SK-N-SH treated with all-trans-retinoic acid at 6 μM for 48 hours (cell line): Measurements from ENCODE around the gene NKX1-2.

ENCODE experiments used
- ATAC-seq: fragments of 200-7000 bp; cut with Tn5 transposase; 3 replicates; pipeline ENCODE4 v1.9.1; 2020; ENCODE audit warnings: mild to moderate bottlenecking, moderate library complexity
- ARNTL ChIP-seq: fragments of 450-650 bp; formaldehyde crosslinking; IDR thresholded peaks from 2 replicates; pipeline ENCODE4 v1.5.0; 2020; ENCODE audit warnings: low read depth, mild to moderate bottlenecking, moderate library complexity, borderline replicate concordance
- BACH2 ChIP-seq: fragments of 250-450 bp; sonication (Bioruptor Pico); IDR thresholded peaks from 2 replicates; pipeline ENCODE4 v1.9.0; 2021; ENCODE audit warnings: mild to moderate bottlenecking, borderline replicate concordance
- CSDC2 ChIP-seq: fragments of 250-450 bp; sonication (Bioruptor Pico); IDR thresholded peaks from 2 replicates; pipeline ENCODE4 v1.5.0; 2020; ENCODE audit warnings: mild to moderate bottlenecking, moderate library complexity
- ESRRG ChIP-seq: fragments of 250-450 bp; sonication (Bioruptor Pico); IDR thresholded peaks from 2 replicates; pipeline ENCODE4 v1.6.1; 2021; ENCODE audit warnings: mild to moderate bottlenecking
- ISL1 ChIP-seq: fragments of 250-450 bp; sonication (Bioruptor Pico); IDR thresholded peaks from 2 replicates; pipeline ENCODE4 v2.1.2; 2022; ENCODE audit warnings: mild to moderate bottlenecking, moderate library complexity
- OSR1 ChIP-seq: fragments of 250-450 bp; sonication (Bioruptor Pico); IDR thresholded peaks from 2 replicates; pipeline ENCODE4 v1.8.0; 2022; ENCODE audit warnings: moderate library complexity, mild to moderate bottlenecking, inconsistent platforms
- PPARA ChIP-seq: fragments of 250-450 bp; sonication (Bioruptor Pico); IDR thresholded peaks from 2 replicates; pipeline ENCODE4 v1.5.0; 2020; ENCODE audit warnings: mild to moderate bottlenecking, borderline replicate concordance
- RARB ChIP-seq: fragments of 250-450 bp; sonication (Bioruptor Pico); IDR thresholded peaks from 2 replicates; pipeline ENCODE4 v1.8.0; 2021; ENCODE audit warnings: mild to moderate bottlenecking, moderate library complexity
- SNAI2 ChIP-seq: fragments of 250-450 bp; sonication (Bioruptor Pico); IDR thresholded peaks from 2 replicates; pipeline ENCODE4 v1.5.0; 2020; ENCODE audit warnings: mild to moderate bottlenecking, moderate library complexity
- TCF4 ChIP-seq: fragments of 250-450 bp; sonication (Bioruptor Pico); IDR thresholded peaks from 2 replicates; pipeline ENCODE4 v1.8.0; 2021; ENCODE audit warnings: mild to moderate bottlenecking, moderate library complexity, borderline replicate concordance
- TOX ChIP-seq: fragments of 250-450 bp; sonication (Bioruptor Pico); IDR thresholded peaks from 2 replicates; pipeline ENCODE4 v1.8.0; 2021; ENCODE audit warnings: mild to moderate bottlenecking, moderate library complexity, borderline replicate concordance
- ZC3H10 ChIP-seq: fragments of 250-450 bp; sonication (Bioruptor Pico); IDR thresholded peaks from 2 replicates; pipeline ENCODE4 v1.5.1; 2021; ENCODE audit warnings: mild to moderate bottlenecking, moderate library complexity
- ZFP3 ChIP-seq: fragments of 250-450 bp; sonication (Bioruptor Pico); IDR thresholded peaks from 2 replicates; pipeline ENCODE4 v1.5.0; 2020; ENCODE audit warnings: mild to moderate bottlenecking, moderate library complexity
- ZFP30 ChIP-seq: fragments of 450-650 bp; formaldehyde crosslinking; IDR thresholded peaks from 2 replicates; pipeline ENCODE4 v1.5.0; 2022; ENCODE audit warnings: mild to moderate bottlenecking, moderate library complexity
- ZNF565 ChIP-seq: fragments of 450-650 bp; formaldehyde crosslinking; conservative IDR thresholded peaks from 2 replicates; pipeline ENCODE4 v1.5.0; 2020; ENCODE audit warnings: low read depth, mild to moderate bottlenecking, moderate library complexity
- ZNF70 ChIP-seq: fragments of 450-650 bp; formaldehyde crosslinking; IDR thresholded peaks from 2 replicates; pipeline ENCODE4 v1.5.0; 2020; ENCODE audit warnings: mild to moderate bottlenecking, moderate library complexity
- ZNF8 ChIP-seq: fragments of 450-650 bp; formaldehyde crosslinking; IDR thresholded peaks from 2 replicates; pipeline ENCODE4 v1.5.0; 2020; ENCODE audit warnings: mild to moderate bottlenecking, moderate library complexity
- TF ChIP-seq, protein P1 (sequence below): fragments of 250-450 bp; sonication (Bioruptor Pico); IDR thresholded peaks from 2 replicates; pipeline ENCODE4 v1.8.0; 2020; ENCODE audit warnings: mild to moderate bottlenecking, moderate library complexity, borderline replicate concordance
- TF ChIP-seq, protein P2 (sequence below): fragments of 250-450 bp; sonication (Bioruptor Pico); IDR thresholded peaks from 2 replicates; pipeline ENCODE4 v1.5.1; 2020; ENCODE audit warnings: low read depth, mild to moderate bottlenecking, moderate library complexity
- TF ChIP-seq, protein P3 (sequence below): fragments of 250-450 bp; sonication (Bioruptor Pico); IDR thresholded peaks from 2 replicates; pipeline ENCODE4 v1.5.0; 2020; ENCODE audit warnings: mild to moderate bottlenecking, moderate library complexity
- TF ChIP-seq, protein P4 (sequence below): fragments of 250-450 bp; sonication (Bioruptor Pico); IDR thresholded peaks from 2 replicates; pipeline ENCODE4 v1.8.0; 2021; ENCODE audit warnings: low read depth, mild to moderate bottlenecking, moderate library complexity, borderline replicate concordance
- TF ChIP-seq, protein P5 (sequence below): fragments of 250-450 bp; sonication (Bioruptor Pico); IDR thresholded peaks from 2 replicates; pipeline ENCODE4 v1.5.1; 2021; ENCODE audit warnings: mild to moderate bottlenecking, moderate library complexity

Gene NKX1-2

DNA sequence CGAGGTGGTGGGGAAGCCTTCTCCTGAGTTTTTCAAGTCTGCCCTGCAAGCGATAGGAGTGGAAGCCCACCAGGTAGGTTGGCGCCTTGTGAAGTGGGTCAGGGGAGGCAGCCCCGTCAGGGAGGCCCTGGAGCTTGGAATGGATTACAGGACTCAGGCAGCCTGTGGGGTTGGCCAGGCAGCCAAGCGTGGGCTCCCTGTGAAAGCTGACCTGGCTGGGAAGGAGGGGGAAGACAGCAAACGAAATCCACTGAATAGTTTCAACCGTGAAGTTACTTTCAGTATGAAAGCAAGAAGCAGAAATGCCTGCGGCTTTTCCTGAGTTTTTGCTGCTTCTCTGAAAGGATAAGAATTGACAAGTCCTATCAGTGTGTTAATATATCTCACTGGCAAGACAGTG, 48.2 kb upstream of the NKX1-2 start (continued):
- TF ChIP-seq, protein P1, sequence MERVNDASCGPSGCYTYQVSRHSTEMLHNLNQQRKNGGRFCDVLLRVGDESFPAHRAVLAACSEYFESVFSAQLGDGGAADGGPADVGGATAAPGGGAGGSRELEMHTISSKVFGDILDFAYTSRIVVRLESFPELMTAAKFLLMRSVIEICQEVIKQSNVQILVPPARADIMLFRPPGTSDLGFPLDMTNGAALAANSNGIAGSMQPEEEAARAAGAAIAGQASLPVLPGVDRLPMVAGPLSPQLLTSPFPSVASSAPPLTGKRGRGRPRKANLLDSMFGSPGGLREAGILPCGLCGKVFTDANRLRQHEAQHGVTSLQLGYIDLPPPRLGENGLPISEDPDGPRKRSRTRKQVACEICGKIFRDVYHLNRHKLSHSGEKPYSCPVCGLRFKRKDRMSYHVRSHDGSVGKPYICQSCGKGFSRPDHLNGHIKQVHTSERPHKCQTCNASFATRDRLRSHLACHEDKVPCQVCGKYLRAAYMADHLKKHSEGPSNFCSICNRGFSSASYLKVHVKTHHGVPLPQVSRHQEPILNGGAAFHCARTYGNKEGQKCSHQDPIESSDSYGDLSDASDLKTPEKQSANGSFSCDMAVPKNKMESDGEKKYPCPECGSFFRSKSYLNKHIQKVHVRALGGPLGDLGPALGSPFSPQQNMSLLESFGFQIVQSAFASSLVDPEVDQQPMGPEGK (CRISPR knock-in tag): no peak
- no peak for TF ChIP-seq ISL1 (CRISPR knock-in tag)

DNA sequence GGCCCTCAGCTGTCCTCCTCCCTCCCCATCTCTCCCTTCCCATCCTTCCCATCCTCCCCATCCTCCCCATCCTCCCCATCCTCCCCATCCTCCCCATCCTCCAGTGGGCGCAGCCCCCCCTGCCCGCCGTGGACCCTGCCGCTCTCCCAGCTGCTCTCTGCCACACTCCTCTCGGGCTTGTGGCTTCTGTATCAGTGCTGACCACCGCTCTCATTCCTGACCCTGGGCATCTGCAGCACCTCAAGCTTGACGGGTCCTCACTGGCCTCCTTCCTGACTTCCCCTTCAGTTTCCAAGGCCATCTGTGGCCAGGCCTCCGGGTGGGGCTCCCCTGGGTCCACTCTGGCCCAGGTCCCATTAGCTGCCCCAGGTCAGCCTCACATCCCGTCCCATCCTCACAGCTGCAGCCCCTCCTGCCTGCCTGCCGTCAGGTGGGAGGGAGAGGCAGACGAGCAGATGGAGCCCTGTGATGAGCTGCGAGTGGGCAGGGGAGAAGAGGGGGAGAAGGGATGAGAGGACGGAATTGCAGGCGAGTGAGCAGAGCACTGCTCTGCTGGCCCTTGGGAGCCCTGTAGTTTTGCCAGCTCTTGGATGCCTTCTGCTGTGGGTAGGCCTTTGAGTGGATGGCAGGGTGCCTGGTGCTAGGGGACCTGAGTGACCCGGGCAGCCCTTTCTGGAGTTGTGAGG, 47.5 kb upstream of the NKX1-2 start:
- TF ChIP-seq CSDC2 (CRISPR knock-in tag): no peak
- no peak for TF ChIP-seq ZFP30
- no peak for TF ChIP-seq ZNF70 (CRISPR knock-in tag)
- TF ChIP-seq, protein P2, sequence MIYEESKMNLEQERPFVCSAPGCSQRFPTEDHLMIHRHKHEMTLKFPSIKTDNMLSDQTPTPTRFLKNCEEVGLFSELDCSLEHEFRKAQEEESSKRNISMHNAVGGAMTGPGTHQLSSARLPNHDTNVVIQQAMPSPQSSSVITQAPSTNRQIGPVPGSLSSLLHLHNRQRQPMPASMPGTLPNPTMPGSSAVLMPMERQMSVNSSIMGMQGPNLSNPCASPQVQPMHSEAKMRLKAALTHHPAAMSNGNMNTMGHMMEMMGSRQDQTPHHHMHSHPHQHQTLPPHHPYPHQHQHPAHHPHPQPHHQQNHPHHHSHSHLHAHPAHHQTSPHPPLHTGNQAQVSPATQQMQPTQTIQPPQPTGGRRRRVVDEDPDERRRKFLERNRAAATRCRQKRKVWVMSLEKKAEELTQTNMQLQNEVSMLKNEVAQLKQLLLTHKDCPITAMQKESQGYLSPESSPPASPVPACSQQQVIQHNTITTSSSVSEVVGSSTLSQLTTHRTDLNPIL (CRISPR knock-in tag): no peak
- TF ChIP-seq SNAI2: no peak
- TF ChIP-seq TCF4 (CRISPR knock-in tag): no peak
- no peak for TF ChIP-seq ESRRG (CRISPR knock-in tag)
- TF ChIP-seq, protein P1 (CRISPR knock-in tag): no peak
- TF ChIP-seq ISL1 (CRISPR knock-in tag): no peak
- TF ChIP-seq OSR1 (CRISPR knock-in tag): no peak
- no peak for TF ChIP-seq TOX
- no peak for TF ChIP-seq ZFP3
- no peak for TF ChIP-seq ZNF8 (CRISPR knock-in tag)
- TF ChIP-seq PPARA (CRISPR knock-in tag): no peak
- no peak for TF ChIP-seq RARB (CRISPR knock-in tag)
- no peak for TF ChIP-seq ARNTL (CRISPR knock-in tag)
- no peak for ATAC-seq

DNA sequence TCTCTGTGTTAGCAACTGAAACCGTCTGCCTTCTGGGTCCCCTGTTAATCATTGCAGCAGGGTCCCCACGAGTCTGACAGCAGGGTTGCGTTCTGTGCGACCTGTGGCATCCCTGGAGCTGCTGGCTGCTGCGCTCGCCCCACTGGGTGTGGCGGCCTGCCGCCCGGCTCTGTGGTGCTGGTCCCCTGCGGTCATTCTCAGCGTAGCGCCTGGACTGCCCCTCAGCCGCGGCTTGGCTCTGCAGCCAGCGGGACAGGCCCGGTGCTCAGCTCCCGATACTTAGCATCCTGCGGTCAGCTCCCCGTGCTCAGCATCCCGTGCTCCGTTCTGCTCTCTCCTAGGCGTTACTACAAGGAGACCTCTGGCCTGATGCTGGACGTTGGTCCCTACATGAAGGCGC, 46.8 kb upstream of the NKX1-2 start:
- no peak for ATAC-seq
- TF ChIP-seq, protein P3, sequence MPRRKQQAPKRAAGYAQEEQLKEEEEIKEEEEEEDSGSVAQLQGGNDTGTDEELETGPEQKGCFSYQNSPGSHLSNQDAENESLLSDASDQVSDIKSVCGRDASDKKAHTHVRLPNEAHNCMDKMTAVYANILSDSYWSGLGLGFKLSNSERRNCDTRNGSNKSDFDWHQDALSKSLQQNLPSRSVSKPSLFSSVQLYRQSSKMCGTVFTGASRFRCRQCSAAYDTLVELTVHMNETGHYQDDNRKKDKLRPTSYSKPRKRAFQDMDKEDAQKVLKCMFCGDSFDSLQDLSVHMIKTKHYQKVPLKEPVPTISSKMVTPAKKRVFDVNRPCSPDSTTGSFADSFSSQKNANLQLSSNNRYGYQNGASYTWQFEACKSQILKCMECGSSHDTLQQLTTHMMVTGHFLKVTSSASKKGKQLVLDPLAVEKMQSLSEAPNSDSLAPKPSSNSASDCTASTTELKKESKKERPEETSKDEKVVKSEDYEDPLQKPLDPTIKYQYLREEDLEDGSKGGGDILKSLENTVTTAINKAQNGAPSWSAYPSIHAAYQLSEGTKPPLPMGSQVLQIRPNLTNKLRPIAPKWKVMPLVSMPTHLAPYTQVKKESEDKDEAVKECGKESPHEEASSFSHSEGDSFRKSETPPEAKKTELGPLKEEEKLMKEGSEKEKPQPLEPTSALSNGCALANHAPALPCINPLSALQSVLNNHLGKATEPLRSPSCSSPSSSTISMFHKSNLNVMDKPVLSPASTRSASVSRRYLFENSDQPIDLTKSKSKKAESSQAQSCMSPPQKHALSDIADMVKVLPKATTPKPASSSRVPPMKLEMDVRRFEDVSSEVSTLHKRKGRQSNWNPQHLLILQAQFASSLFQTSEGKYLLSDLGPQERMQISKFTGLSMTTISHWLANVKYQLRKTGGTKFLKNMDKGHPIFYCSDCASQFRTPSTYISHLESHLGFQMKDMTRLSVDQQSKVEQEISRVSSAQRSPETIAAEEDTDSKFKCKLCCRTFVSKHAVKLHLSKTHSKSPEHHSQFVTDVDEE (CRISPR knock-in tag): no peak
- TF ChIP-seq, protein P4, sequence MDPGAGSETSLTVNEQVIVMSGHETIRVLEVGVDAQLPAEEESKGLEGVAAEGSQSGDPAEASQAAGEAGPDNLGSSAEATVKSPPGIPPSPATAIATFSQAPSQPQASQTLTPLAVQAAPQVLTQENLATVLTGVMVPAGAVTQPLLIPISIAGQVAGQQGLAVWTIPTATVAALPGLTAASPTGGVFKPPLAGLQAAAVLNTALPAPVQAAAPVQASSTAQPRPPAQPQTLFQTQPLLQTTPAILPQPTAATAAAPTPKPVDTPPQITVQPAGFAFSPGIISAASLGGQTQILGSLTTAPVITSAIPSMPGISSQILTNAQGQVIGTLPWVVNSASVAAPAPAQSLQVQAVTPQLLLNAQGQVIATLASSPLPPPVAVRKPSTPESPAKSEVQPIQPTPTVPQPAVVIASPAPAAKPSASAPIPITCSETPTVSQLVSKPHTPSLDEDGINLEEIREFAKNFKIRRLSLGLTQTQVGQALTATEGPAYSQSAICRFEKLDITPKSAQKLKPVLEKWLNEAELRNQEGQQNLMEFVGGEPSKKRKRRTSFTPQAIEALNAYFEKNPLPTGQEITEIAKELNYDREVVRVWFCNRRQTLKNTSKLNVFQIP (CRISPR knock-in tag): no peak
- TF ChIP-seq OSR1 (CRISPR knock-in tag) (no peak), CSDC2 (CRISPR knock-in tag) (no peak), TOX (no peak), TCF4 (CRISPR knock-in tag) (no peak), ZC3H10 (CRISPR knock-in tag) (no peak), ZNF565 (CRISPR knock-in tag) (no peak), PPARA (CRISPR knock-in tag) (no peak), ZFP3 (no peak), BACH2 (no peak), RARB (CRISPR knock-in tag) (no peak), ESRRG (CRISPR knock-in tag) (no peak)
- TF ChIP-seq, protein P1 (CRISPR knock-in tag): no peak
- TF ChIP-seq, protein P5, sequence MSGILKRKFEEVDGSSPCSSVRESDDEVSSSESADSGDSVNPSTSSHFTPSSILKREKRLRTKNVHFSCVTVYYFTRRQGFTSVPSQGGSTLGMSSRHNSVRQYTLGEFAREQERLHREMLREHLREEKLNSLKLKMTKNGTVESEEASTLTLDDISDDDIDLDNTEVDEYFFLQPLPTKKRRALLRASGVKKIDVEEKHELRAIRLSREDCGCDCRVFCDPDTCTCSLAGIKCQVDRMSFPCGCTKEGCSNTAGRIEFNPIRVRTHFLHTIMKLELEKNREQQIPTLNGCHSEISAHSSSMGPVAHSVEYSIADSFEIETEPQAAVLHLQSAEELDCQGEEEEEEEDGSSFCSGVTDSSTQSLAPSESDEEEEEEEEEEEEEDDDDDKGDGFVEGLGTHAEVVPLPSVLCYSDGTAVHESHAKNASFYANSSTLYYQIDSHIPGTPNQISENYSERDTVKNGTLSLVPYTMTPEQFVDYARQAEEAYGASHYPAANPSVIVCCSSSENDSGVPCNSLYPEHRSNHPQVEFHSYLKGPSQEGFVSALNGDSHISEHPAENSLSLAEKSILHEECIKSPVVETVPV (CRISPR knock-in tag): no peak
